HG02759 (cell line): ENCODE measurements around the gene UBALD1.
A peak's percentile ranks its signal among the peaks of the same experiment; 100 is the strongest.

Experiments
- ATAC-seq: cut with Tn5 transposase; IDR thresholded peaks from one replicate; pipeline ENCODE4 v1.9.1; 2021; ENCODE audit warnings: mild to moderate bottlenecking, moderate library complexity; ENCODE audit not compliant: unreplicated experiment

UBALD1 gene

DNA sequence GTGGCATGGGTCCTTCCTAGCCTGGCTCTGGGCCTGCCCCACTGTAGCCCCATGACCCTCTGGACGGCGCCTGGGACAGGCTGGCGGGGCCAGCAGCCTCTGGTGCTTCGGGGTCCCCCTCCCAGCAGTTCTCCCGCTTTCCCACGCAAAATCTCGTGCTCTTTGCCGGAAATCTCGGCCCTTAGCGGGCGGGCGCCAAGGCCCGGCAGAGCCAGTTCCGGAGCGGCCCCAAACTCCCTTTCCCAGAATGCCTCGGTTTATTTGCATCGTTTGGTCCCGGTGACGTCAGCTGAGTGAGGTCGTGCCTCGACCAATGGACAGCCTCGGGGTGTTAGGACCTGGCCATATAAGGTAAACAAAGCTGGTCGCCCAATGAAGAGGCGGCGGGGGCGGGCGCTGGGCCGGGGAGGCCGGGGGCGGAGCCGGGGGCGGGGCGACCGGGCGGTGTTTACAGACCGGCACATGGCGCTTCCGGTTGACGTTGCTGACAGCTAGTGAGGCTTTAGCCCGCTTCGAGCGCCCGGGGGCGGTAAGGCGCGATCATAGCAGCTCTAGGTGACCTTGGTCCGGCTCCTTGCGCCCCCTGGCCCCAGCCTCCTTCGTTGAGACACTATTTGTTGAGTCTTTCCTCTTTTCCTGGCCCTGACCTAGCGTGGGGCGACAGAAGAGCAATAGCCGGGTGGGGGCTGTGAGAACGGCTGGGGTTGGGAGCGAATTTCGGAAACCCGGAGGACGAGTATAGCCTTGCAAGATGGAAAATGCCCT lies 1.5 kb upstream of the UBALD1 start:
- ATAC-seq = peak; percentile 74

DNA sequence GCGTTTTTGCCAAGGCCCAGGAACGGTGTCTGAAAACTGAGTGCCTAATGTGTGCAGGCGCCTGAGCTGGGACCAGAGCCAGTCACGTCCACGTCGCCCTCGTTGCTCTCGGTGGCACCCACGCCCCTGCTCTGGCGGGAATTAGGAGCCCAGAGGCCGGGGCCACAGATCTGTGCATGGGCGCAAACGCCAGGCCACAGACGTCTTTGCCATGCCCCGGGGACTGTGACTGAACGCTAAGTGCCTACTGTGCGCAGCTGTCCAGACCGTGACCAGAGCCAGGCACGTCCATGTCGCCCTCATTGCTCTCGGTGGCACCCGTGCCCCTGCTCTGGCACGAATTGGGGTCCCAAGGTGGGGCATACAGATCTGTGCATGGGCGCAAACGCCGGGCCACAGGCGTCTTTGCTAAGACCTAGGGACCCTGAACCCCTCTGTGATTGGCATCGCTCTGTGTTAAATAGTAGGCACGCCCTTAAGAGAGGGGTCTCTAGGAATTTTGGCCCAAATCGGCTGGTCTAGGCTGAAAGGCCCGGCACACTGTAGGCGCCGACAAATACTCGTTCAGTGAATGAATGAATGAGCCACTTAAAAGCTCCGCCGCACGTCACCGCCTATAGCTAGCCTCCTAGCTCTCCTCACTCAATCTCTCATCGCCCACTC lies 827 bp upstream of the UBALD1 start:
- ATAC-seq = no peak

DNA sequence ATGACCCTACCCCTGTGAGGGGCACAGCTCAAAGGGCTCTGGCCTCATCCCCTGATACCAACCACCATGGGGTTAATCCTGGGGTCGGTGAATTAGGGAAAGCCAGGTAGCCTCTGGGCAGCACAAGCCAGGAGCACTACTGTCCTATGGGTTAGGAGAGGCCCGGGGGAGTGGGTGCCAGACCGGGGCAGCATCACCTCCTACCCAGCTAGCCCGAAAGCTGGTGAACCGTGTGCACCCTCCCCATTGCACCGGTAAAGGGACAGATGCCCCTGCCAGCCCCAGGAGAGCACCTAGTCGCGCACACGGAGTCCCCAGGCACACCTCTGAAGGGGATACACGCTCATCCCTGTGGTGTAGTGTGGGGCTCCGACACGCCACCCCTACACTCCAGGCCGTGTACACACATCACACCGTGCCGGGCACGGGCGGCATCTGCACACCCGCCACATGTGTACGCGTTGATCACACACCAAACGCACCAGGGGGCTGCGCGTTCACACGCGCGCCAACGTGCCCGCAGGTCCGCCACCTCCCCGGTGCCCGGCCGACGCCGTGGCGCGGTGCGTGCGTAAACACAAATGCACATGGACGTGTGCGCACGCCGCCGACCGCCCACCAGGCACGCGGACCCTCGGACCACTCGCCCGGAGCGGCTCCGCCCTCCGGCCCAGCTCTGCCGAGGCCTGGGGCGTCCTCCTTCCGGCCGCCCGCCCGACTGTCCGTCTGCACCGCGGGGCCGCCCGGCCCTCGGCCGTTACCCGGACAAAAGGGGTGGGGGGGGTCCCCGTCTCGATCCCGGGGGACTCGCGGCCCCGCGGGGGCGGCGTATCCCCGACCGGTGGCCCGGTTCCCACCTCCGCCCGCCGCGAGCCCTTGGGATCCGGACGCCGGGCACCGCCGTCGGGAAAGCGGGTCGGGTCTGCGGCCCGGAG lies 785 bp downstream of the UBALD1 start:
- ATAC-seq = no peak

DNA sequence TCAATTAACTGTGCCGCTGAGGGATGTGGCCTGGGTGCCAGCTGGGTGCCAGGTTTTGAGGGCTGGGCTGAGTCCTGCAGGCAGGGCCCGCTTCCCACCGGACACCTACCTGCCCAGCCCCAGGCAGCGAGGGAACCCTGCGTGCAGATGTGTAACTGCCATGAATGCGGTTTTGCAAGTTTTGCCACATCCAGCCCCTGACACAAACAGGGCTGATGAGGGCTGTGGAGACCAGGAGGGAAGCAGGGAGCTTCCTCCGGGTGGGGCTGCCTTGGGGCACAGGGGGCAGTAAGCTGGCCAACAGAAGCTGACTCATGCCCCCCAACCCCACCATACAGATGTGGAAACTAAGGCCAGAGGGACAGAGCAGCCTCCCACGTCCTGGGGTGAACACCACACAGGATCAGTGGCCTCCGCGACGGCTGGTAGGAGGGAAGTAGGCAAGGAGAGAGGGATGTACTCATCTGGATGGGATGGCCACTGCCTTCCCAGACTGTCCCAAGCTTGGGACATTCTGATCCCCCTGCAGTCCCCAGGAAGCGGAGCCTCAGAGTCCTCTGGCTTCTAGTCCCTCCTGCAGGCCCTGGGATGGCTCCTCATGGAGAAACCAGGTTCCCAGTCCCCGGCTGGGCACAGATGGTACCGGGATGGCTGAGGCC lies 1.6 kb downstream of the UBALD1 start:
- no peak for ATAC-seq

DNA sequence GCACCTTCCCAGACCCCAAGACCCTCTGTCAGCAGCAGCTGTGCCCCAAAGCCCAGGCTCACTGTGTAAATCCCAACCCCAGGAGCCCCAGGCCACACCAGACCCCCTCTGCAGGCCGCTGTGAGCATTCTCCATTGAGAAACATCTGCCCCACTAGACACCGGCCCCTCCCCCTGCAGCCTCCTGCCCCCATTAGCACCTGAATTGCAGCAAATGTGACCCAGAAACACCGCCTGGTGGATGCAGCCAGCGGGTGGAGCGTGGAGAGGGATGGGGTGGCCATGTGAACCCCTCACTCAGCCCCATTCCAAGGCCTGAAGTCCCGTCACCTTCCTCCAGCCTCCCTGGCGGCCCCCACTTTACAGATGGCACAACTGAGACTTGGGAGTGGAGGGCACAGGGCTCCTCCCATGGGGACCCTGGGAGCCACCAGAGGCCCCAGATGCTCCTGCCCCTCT lies 2.2 kb downstream of the UBALD1 start:
- no peak for ATAC-seq

DNA sequence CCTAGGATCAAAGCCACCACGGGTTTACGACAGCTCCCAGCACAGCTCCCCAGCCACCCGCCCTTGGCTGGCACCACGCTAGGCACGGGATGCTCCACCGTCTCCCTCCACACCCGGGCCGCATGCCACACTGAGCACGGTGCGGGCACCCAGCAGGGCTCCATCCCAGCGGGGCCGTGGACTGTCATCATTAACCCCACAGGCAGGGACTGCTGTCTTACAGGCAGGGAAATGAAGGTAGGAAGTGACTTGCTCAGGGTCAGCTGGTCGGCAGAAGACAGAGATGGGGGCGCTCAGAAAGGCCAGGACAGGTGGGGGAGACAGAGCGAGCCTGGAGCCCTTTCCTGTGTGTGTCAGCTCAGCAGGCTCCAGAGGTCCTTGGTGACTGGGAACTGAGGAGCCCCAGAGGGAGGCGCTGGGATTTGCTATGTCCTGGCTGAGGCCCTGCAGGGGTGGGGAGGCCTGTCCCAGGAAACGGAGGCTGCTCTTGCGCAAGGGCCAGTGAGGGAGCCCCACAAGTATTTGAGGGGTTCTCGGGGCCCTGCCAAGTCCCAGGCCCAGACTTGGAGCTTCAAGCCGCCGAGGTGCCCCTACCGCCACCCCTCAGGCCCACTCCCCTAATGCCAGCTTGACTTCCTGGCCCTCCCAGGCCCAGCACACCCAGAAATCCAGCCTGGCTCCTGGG lies 3.2 kb downstream of the UBALD1 start:
- no peak for ATAC-seq

DNA sequence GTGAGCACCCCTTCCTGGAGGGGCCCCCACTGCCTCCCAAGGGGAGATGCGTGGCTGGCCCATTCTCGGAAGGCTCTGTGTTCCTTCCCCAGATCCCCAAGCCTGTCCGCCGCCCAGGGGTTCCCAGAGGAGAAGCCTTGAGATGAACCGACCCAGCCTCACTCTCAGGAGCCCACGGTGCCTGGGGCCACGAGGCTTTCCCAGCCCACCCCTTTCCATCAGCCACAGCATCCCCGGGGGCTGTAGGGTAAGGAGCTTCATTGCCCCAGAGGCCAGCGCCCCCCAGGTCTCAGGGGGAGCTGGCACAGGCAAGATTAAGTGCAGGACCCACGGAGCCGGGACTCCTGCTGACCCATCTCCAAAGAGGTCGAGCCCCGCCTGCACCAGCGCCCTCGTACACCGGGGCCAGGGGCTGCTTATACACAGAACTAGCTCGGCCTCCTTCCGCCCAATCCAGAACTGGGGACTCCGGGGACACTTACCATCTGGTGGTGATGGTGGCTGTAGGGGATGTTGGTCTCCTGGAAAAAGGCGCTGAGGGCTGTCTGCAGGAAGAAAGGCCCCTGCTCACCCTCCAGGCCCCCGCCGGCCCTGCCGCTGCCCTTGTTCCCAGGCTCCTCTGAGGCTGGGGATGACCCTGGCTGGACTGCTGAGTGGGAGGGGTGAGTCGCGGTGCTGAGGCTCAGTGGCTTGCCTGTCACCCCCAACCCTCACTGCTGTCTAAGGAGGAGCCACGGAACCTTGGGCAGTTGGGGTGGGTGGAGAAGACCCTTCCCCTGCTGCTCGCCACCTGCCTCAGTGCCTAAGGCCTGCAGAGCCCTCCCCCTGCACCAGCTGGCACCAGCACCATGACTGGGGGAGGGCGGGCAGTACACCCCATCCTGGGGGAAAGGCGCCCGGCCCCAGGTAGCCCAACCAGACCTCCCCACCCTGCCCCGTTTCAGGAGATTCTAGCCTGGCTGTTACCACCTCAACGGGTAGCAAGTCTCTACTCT lies 4.4 kb downstream of the UBALD1 start:
- no peak for ATAC-seq

DNA sequence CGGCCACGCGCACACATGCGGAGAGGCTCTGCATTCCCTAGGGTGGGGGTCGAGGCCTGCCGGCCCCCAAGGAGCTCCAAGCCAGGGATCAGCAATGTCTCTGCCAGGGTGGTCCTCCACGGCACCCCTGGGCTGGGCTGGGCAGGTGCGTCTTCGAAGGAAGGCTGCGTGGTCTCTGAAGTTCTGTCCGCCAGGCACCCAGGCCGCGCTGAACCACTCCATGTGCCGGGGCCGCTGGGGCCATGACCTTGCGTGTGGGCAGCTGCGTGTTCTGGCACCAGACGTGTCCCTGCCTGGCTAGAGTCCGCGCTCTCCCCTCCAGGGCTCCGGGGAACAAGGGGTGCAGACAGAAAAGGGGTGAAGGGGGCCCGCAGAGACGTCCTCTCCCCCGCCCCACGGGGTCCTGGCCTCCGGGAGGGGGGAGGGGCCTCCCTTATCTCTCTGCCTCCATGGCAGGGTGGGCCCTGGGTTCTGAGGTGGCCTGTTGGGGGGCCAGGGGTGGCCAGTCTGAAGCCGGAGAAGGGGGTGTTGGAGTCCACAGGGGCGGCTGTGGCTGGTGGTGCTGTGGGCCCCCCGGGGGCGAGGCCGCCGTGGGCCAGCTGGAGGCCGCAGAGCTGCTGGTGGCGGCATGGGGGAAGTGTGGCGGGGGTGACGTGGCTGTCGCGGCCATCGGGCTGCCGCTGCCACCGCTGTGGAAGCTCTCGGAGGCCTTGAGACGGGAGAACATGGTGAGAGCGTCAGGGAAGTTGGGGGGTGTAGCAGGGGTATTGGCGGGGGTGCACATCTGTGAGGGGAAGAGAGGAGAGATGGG lies 5.3 kb downstream of the UBALD1 start:
- no peak for ATAC-seq

DNA sequence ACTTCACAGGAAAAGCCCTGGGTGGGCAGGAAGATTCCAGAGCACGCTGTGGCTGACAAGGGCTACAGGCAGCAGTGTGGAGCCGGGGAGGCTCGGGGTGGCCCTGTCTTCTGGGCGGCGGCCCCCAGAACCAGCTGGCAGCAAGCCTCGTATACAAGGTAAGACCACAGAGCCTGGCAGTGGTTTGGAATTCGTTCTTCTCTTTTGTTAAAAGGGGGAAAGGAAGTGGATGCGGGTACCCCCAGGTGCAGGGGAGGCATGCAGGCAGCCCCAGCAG lies 6.0 kb downstream of the UBALD1 start:
- no peak for ATAC-seq

DNA sequence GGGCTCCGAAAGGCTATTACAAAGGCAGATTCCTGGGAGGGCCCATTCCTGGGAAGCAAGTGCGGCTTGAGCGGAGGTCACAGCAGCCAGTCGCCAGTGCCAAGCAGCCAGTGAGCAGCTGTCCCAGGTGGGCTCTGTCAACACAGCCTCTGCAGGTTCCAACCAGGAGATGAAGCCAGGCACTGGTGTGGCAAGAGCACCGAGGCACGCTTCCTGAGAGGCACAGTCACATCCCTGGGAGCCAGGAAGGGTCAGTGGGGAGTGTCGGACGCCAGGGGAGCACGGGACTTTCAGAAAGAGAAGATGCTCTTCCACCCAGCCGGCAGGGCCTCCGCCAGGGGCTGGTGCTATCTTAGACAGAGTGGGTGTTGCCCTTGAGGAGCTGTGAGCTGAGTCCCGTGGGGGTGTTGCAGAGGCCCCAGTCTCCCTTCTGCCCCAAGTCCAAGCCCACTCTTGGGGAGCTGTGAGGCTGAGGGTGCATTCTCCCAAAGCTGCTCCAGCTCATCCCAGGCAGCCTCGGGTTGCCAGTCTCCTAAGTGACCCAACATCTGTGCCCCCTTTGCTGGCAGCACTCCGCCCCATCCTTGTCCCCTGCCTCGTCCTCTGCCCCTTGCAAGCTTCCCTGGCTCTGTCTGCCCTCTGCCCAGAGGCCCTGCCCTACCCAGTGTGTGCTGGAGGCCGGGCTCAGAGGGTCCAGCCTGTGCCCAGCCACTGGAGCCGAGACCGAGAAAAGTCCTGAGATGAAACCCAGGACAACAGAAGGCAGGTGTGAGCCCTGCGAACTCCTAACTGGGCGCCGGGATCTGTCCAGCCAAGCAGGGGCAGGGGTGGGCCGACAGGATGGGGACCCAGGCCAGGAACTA lies 6.6 kb downstream of the UBALD1 start:
- ATAC-seq = no peak

DNA sequence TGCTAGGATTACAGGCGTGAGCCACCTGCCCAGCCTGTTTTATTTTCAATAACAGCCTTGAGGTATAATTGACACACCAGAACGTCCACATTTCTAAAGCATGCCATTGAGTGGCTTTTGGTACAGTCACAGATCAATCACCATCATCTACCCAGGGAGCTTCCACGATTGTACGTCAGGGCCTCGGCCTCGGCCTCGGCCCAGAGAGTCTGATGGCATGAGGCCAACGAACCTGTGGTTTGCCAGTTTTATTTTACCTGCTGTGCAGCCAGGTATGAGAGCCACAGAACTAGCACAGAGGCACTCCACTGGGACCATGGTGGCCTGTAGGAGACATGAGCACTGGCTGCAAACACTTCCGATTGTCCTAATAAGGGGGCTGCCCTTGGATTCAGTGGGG lies 8.3 kb downstream of the UBALD1 start:
- no peak for ATAC-seq

DNA sequence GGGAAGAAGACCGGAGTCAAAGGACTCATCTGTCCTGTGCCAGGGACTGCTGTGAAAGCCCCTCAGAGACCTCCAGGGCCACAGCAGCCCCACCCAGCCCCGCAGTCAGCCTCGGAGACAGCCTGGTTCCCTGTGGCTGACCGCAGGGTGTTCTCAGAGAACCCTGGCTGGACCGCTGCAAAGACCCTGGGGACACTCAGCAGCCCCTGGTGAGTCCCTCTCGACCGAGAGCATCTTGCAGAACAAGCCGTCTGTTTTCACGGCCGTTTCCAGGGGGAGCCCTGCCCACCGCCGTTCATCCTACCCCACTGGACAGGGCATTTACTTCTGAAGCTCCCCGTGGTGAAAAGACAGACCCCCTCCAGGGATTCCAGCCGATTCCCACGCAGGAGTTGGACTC lies 10.3 kb downstream of the UBALD1 start:
- no peak for ATAC-seq

DNA sequence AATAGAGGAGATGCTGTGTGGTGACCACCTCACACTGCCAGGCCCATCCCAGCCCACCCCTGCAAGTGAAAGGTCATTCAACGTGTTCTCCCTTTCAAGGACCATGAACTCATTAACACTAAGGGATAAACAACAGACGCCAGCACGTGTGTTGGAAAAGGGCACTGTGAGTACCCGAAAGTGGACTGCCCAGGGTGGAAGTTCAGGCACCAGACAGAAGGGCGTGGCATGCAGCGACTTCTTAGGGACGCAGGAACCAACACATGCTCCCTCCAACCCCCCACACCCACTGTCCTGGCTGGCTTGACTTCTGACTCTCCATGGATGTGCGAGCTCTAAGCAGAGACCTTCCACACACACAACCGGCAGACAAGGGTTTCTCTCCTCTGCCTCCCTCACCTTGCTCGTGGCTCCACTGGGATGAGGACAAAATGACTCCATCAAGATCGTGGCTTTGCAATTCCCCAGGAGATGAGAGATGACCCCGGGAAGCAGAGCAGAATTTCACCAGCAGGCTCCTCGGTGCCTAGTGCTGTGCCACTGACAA lies 11.0 kb downstream of the UBALD1 start:
- no peak for ATAC-seq

DNA sequence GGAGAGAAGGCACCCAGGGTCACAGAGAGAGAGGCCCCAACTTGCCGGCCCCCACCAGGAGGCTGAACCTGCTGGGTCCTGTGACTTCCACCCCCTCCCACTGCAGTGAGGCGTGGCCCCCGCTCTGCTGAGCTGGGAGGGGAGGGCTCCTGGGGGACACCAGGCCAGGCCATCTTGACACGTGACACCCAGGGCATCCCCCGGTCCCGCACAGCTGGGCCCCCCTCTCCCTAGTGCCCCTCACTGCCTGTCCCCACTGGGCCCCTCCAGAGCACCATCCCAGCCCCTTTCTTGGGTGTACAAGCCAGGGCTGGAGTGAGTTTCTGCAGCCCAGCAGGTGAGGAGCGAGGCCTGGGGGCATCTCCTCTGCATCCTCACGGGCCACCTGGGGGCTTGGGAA lies 12.4 kb downstream of the UBALD1 start:
- no peak for ATAC-seq

DNA sequence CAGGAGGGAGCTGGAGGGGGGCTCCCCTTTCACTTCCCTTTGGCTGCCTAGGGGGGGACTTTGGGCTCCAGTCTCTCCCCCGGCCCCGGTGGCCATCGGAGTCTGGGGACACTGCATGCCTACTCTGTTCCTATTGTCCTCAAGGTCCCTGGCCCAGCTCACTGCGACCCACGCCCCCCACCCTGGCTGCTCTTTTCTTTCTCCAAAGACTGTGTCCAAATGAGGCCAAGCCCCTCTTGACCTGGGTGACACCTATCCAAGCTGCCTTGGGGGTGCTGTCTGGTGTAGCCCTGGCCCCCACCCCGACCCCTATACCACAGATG lies 12.9 kb downstream of the UBALD1 start:
- no peak for ATAC-seq

DNA sequence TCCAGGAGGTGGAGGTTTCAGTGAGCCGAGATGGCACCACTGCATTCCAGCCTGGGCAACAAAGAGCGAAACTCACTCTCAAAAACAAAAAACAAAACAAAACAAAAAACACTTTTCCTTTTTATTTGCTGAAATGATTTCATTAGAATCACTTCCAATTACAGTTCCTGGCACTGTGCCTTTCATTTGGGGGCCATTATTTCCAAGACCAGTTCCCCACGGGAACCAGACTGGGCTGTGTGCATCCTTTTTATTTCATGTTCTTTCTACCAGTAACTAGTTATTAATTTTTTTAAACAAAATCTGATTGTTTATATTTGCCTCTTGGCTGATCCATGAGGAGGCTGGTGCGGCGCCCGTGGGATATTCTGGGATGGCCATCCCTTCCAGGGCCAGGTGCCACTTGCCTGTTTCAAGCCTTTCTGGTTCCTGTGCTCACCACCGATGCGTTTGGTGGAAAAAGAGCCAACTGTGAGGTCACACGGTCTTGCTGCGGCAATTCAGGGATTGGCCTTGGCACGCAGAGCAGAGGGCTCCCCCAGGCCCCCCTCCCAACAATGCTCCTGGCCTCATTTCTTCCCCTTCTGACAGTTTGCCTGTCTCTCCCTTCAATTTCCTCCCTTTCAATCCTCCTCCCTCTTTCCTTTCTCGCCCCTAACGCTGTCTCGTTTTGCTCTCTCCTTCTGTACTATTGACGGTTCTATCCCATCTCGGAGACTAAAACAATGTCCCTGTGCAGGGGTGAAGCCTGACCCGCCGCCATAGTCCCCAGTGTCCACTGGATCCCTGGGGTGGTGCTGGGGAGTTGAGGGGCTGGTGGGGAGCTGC lies 13.4 kb downstream of the UBALD1 start:
- no peak for ATAC-seq

DNA sequence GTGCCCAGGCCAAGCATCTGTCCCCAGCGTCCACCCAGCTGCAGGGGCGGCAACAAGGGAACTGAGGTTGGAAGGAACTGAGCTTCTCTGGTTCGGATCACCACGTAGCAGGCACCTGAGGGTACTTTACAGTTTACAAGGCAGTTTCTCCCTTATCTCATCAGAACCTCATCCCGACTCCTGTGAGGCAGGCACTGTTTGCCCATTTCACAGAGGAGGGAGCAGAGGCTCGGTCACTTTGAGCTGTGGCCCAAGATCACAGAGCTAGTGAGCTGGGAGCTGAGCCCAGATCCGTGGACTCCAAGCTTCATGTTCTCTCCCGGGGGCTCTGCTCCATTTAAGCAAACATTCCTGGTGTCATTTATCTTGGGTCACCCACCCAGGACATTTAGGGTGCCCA lies 15.1 kb downstream of the UBALD1 start:
- no peak for ATAC-seq
